ENCODE results near the gene CORIN.

The CORIN gene

DNA sequence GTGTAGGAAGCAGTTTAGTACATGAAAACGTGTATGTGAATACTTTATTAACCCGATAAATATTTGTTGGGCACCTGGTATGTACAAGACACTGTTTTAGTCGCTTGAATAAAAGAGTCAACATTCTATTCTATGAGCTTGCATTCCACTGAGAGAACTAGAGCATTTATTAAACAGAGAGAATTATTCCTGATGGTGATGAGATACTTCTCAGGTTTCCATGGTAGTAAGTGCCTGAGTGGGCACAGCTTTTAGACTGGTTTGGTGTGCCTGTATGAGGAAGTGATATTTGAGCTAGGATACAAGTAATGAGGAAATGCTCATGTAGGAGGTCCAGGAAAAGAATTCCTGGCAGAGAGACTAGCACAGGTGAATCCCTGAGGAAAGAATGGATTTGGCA lies 258.6 kb downstream of the CORIN start:
- Histone ChIP-seq H3K79me2 (ENCODE audit: low read length) (no peaks in the 10 kb centered on the region), H3K4me2 (ENCODE audit: low read length) (no peak overlapping the region), H3K9ac (ENCODE audit: low read length) (no peak overlapping the region), H3K36me3 (replicated peaks; ENCODE audit: low read depth, low read length) (no peaks in the 10 kb centered on the region), H3K4me1 (ENCODE audit: low read length) (peaks cover 6% of the 10 kb centered on the region), H3K9me3 (ENCODE audit: insufficient read depth, low read length) (no peaks in the 10 kb centered on the region), H3K4me3 (ENCODE audit: low read length) (no peak overlapping the region), H4K20me1 (ENCODE audit: insufficient read depth, low read length) (0 out of 2 replicates have a peak, but pooled peaks cover 3% of the 10 kb centered on the region), H3K27ac (ENCODE audit: low read length) (no peak overlapping the region), H3K27me3 (ENCODE audit: low read depth, low read length) (no peaks in the 10 kb centered on the region), H2AFZ (ENCODE audit: low read depth, low read length) (no peak overlapping the region)
- TF ChIP-seq CTCF (IDR thresholded peaks at IDR 0.05; ENCODE audit: low read depth, low read length) (no peak), EZH2phosphoT487 (IDR thresholded peaks at IDR 0.05; ENCODE audit: low read depth) (no peak)

GRCh38 chr4:47577779-47578553 lies 259.9 kb downstream of the CORIN start:
- no peak overlapping the region for H3K4me2 ChIP-seq (ENCODE audit: low read length)
- no peak overlapping the region for H3K9ac ChIP-seq (ENCODE audit: low read length)
- no peaks in the 10 kb centered on the region for H3K36me3 ChIP-seq (replicated peaks; ENCODE audit: low read depth, low read length)
- H3K4me1 ChIP-seq (ENCODE audit: low read length), result no peaks in the 10 kb centered on the region
- no peak overlapping the region for H2AFZ ChIP-seq (ENCODE audit: low read depth, low read length)
- no peaks in the 10 kb centered on the region for H3K79me2 ChIP-seq (ENCODE audit: low read length)
- no peaks in the 10 kb centered on the region for H3K27me3 ChIP-seq (ENCODE audit: low read depth, low read length)
- no peak overlapping the region for H3K4me3 ChIP-seq (ENCODE audit: low read length)
- H3K9me3 ChIP-seq (ENCODE audit: insufficient read depth, low read length), result no peaks in the 10 kb centered on the region
- TF ChIP-seq CTCF (IDR thresholded peaks at IDR 0.05; ENCODE audit: low read depth, low read length) (no peak), EZH2phosphoT487 (IDR thresholded peaks at IDR 0.05; ENCODE audit: low read depth) (no peak)
- 0 out of 2 replicates have a peak, but pooled peaks cover 3% of the 10 kb centered on the region for H4K20me1 ChIP-seq (ENCODE audit: insufficient read depth, low read length)
- no peak overlapping the region for H3K27ac ChIP-seq (ENCODE audit: low read length)

GRCh38 chr4:47572981-47573380 lies 264.9 kb downstream of the CORIN start:
- H3K9me3 ChIP-seq (ENCODE audit: insufficient read depth, low read length), result no peaks in the 10 kb centered on the region
- no peak for TF ChIP-seq EZH2phosphoT487 (IDR thresholded peaks at IDR 0.05; ENCODE audit: low read depth)
- no peak for TF ChIP-seq CTCF (IDR thresholded peaks at IDR 0.05; ENCODE audit: low read depth, low read length)
- no peak overlapping the region for H3K4me2 ChIP-seq (ENCODE audit: low read length)
- no peaks in the 10 kb centered on the region for H3K79me2 ChIP-seq (ENCODE audit: low read length)
- no peaks in the 10 kb centered on the region for H4K20me1 ChIP-seq (ENCODE audit: insufficient read depth, low read length)
- no peak overlapping the region for H3K9ac ChIP-seq (ENCODE audit: low read length)
- H2AFZ ChIP-seq (ENCODE audit: low read depth, low read length), result no peak overlapping the region
- H3K4me3 ChIP-seq (ENCODE audit: low read length), result no peak overlapping the region
- H3K27ac ChIP-seq (ENCODE audit: low read length), result no peak overlapping the region
- H3K4me1 ChIP-seq (ENCODE audit: low read length), result no peaks in the 10 kb centered on the region
- H3K27me3 ChIP-seq (ENCODE audit: low read depth, low read length), result peaks cover 25% of the 10 kb centered on the region
- H3K36me3 ChIP-seq (replicated peaks; ENCODE audit: low read depth, low read length), result no peaks in the 10 kb centered on the region

GRCh38 chr4:47570816-47571215 lies 267.1 kb downstream of the CORIN start:
- Histone ChIP-seq H3K4me2 (ENCODE audit: low read length) (no peak overlapping the region), H3K27ac (ENCODE audit: low read length) (no peak overlapping the region), H3K79me2 (ENCODE audit: low read length) (no peaks in the 10 kb centered on the region), H3K9ac (ENCODE audit: low read length) (no peak overlapping the region), H4K20me1 (ENCODE audit: insufficient read depth, low read length) (no peaks in the 10 kb centered on the region), H3K9me3 (ENCODE audit: insufficient read depth, low read length) (no peaks in the 10 kb centered on the region), H3K4me3 (ENCODE audit: low read length) (no peak overlapping the region), H3K4me1 (ENCODE audit: low read length) (no peaks in the 10 kb centered on the region), H3K27me3 (ENCODE audit: low read depth, low read length) (peaks cover 41% of the 10 kb centered on the region), H2AFZ (ENCODE audit: low read depth, low read length) (no peak overlapping the region), H3K36me3 (replicated peaks; ENCODE audit: low read depth, low read length) (no peaks in the 10 kb centered on the region)
- no peak for TF ChIP-seq CTCF (IDR thresholded peaks at IDR 0.05; ENCODE audit: low read depth, low read length)
- no peak for TF ChIP-seq EZH2phosphoT487 (IDR thresholded peaks at IDR 0.05; ENCODE audit: low read depth)
